ENCODE measurements around the gene ATG2B.

- TF ChIP-seq CTCF (IDR thresholded peaks at IDR 0.05) (no peak), POLR2A (IDR thresholded peaks at IDR 0.05) (no peak)
Observed at GRCh38 chr14:96297997-96298515, 65.1 kb downstream of the ATG2B start.
